K562 (cell line): ENCODE data around the gene ING5. TPM values are rescaled to one million over a fixed set of nuclear protein-coding genes. Genes with fewer than 3 reads are reported as not detected.

Source experiments
- AFF4 ChIP-seq: sonication (generic); formaldehyde crosslinking; IDR thresholded peaks from 2 replicates; pipeline ENCODE4 v1.8.0; 2023; ENCODE audit warnings: mild to moderate bottlenecking, missing genetic modification reagents
- CTCF ChIP-seq, 3 experiments: IDR thresholded peaks in 2 of 3; conservative IDR thresholded peaks in 1 of 3; 2 replicates each; pipeline ENCODE4 v1.5.1; 2011 to 2012; ENCODE audit warnings: low read length in 3 of 3, mild to moderate bottlenecking in 3 of 3, control low read depth in 2 of 3, improper control_type of control experiment in 1 of 3, inconsistent platforms in 1 of 3, low read depth in 1 of 3, mixed read lengths in 1 of 3, moderate library complexity in 1 of 3; ENCODE audit not compliant: insufficient read depth in 2 of 3
- E2F6 ChIP-seq, 2 experiments: IDR thresholded peaks; 2 replicates each; pipeline ENCODE4 v1.6.1; 2011; ENCODE audit warnings: borderline replicate concordance in 1 of 2, control low read depth in 1 of 2, low read depth in 1 of 2, low read length in 1 of 2, mild to moderate bottlenecking in 1 of 2, mixed read lengths in 1 of 2, moderate library complexity in 1 of 2; ENCODE audit not compliant: insufficient read depth in 1 of 2, insufficient read length in 1 of 2, poor library complexity in 1 of 2, severe bottlenecking in 1 of 2; ENCODE audit errors: extremely low read depth in 1 of 2
- HBP1 ChIP-seq: fragments of 450-650 bp; formaldehyde crosslinking; IDR thresholded peaks from 2 replicates; pipeline ENCODE4 v1.4.0; 2022; ENCODE audit warnings: missing genetic modification characterization
- LEF1 ChIP-seq: fragments of 450-650 bp; IDR thresholded peaks from 2 replicates; pipeline ENCODE4 v1.6.1; 2016; ENCODE audit warnings: mild to moderate bottlenecking
- MCM7 ChIP-seq, 2 experiments: fragments of 450-650 bp; IDR thresholded peaks; 2 replicates each; pipeline ENCODE4 v1.6.1; 2016 to 2018
- NRF1 ChIP-seq, 2 experiments: fragments of 450-650 bp; IDR thresholded peaks in 1 of 2; conservative IDR thresholded peaks in 1 of 2; 2 replicates each; pipeline ENCODE4 v1.6.1; 2014; ENCODE audit warnings: mild to moderate bottlenecking in 2 of 2
- RB1 ChIP-seq: fragments of 450-650 bp; IDR thresholded peaks from 2 replicates; pipeline ENCODE4 v1.6.1; 2017; ENCODE audit warnings: low read depth, mild to moderate bottlenecking
- SFPQ ChIP-seq: fragments of 200-400 bp; formaldehyde crosslinking; IDR thresholded peaks from 2 replicates; pipeline ENCODE4 v1.6.1; 2017; ENCODE audit warnings: mild to moderate bottlenecking, low read depth, low read length, moderate library complexity
- SMAD1 ChIP-seq: fragments of 150-350 bp; IDR thresholded peaks from 2 replicates; pipeline ENCODE4 v1.6.1; 2014; ENCODE audit warnings: low read length, low read depth; ENCODE audit not compliant: partially characterized antibody
- TARDBP ChIP-seq: fragments of 450-650 bp; IDR thresholded peaks from 2 replicates; pipeline ENCODE4 v1.6.1; 2016
- ZBTB9 ChIP-seq: fragments of 450-650 bp; formaldehyde crosslinking; IDR thresholded peaks from 2 replicates; pipeline ENCODE4 v1.4.0; 2020; ENCODE audit warnings: mild to moderate bottlenecking, moderate library complexity
- ZNF140 ChIP-seq: fragments of 250-450 bp; sonication (Bioruptor Pico); IDR thresholded peaks from 2 replicates; pipeline ENCODE4 v1.8.0; 2021; ENCODE audit warnings: moderate library complexity, mild to moderate bottlenecking, inconsistent platforms
- ZNF212 ChIP-seq: fragments of 450-650 bp; formaldehyde crosslinking; IDR thresholded peaks from 2 replicates; pipeline ENCODE4 v1.4.0; 2020; ENCODE audit warnings: mild to moderate bottlenecking
- polyA plus RNA-seq, 8 experiments: library from polyadenylated mRNA; depleted of rRNA in 4 of 8; stranded (reverse) in 5 of 8; unstranded in 3 of 8; fragments of >200 nt; fragmentation: Nextera tagmentation in 2 of 8; fragmentation: Illumina TruSeq in 1 of 8; extraction: Ambion mirVana in 2 of 8; extraction: Trizol in 1 of 8; gene quantifications; 2 replicates each; pipeline versions ENCODE4 v1.2.1 to v1.2.3, GENCODE V29; 2011 to 2014; ENCODE audit warnings: inconsistent platforms in 1 of 8, missing spikeins in 1 of 8
- total RNA-seq, 7 experiments: library from RNA; depleted of rRNA in 6 of 7; stranded (reverse); fragments of >200 nt in 6 of 7; fragmentation: Illumina TruSeq in 2 of 7; extraction: Trizol in 2 of 7; gene quantifications; 2 replicates each; pipeline versions ENCODE4 v1.2.1 to v1.2.3, GENCODE V29; 2011 to 2021; ENCODE audit warnings: low replicate concordance in 1 of 7

Gene ING5
- total and polyA plus RNA-seq, 9 of the 15 experiments (the other 6 are each of a cell fraction or from before 2014, with no cell fraction given): 10.4 to 53.3 (median 27.9) TPM

GRCh38 chr2:241701399-241702154, at the start of gene ING5 (continued):
- TF ChIP-seq SMAD1 (no peak), MCM7 (IDR thresholded peaks at IDR 0.05) (no peak), HBP1 (CRISPR knock-in tag) (no peak), E2F6 (IDR thresholded peaks at IDR 0.05; ENCODE audit: borderline replicate concordance in 1 of 2, extremely low read depth in 1 of 2, insufficient read depth in 1 of 2, insufficient read length in 1 of 2, low read depth in 1 of 2, low read length in 1 of 2, poor library complexity in 1 of 2, severe bottlenecking in 1 of 2) (peak; percentile 46 to 70), TARDBP (no peak), RB1 (peak; percentile 61), NRF1 (conservative IDR thresholded peaks at IDR 0.05 in 1 of 2, IDR thresholded peaks at IDR 0.05 in 1 of 2) (peak in 1 of 2 experiments; percentile 73; a peak in 2 of 4 replicates), ZNF212 (no peak), SFPQ (no peak), CTCF (IDR thresholded peaks at IDR 0.05 in 2 of 3, conservative IDR thresholded peaks at IDR 0.05 in 1 of 3; ENCODE audit: insufficient read depth in 2 of 3, low read depth in 1 of 3, low read length in 3 of 3) (no peak), LEF1 (no peak), AFF4 (CRISPR knock-in tag) (peak; percentile 94), ZNF140 (CRISPR knock-in tag) (no peak), ZBTB9 (CRISPR knock-in tag) (0 out of 2 replicates have a peak, but pooled peaks have one; percentile 76)
